K562 (cell line): Measurements from ENCODE around the gene HLA-E.

Experiments used
- EZH2 ChIP-seq: IDR thresholded peaks from 2 replicates; pipeline ENCODE4 v1.6.1; 2012; ENCODE audit warnings: low read depth, mild to moderate bottlenecking, inconsistent platforms, low read length, borderline replicate concordance
- FOS ChIP-seq: IDR thresholded peaks from 3 replicates; pipeline ENCODE4 v1.6.1; 2011; ENCODE audit not compliant: insufficient read length; ENCODE audit errors: extremely low read depth
- KDM5B ChIP-seq: fragments of 200-600 bp; sonication (generic); IDR thresholded peaks from 2 replicates; pipeline ENCODE4 v1.6.1; 2012; ENCODE audit warnings: low read depth, mild to moderate bottlenecking, moderate library complexity, low read length, control low read depth, inconsistent platforms; ENCODE audit not compliant: insufficient replicate concordance
- MAZ ChIP-seq, 2 experiments: fragments of 450-650 bp in 1 of 2; sonication (generic) in 1 of 2; formaldehyde crosslinking; IDR thresholded peaks in 1 of 2; conservative IDR thresholded peaks in 1 of 2; 2 replicates each; pipeline versions ENCODE4 v1.4.0 to v1.5.0; 2020; ENCODE audit warnings: mild to moderate bottlenecking in 1 of 2, missing genetic modification reagents in 1 of 2
- MED1 ChIP-seq: sonication (generic); formaldehyde crosslinking; IDR thresholded peaks from 2 replicates; pipeline ENCODE4 v1.8.1; 2023; ENCODE audit warnings: missing genetic modification reagents, borderline replicate concordance
- MEF2D ChIP-seq: conservative IDR thresholded peaks from 2 replicates; pipeline ENCODE4 v1.6.1; 2016; ENCODE audit warnings: low read depth, missing genetic modification characterization, missing compliant biosample characterization
- MXI1 ChIP-seq: IDR thresholded peaks from 2 replicates; pipeline ENCODE4 v1.6.1; 2011; ENCODE audit warnings: low read depth, mild to moderate bottlenecking, improper control_type of control experiment, low read length
- MYC ChIP-seq, 2 experiments: fragments of 250-450 bp in 1 of 2; sonication (Bioruptor Pico) in 1 of 2; IDR thresholded peaks; 2 replicates each; pipeline versions ENCODE4 v1.5.1 to v1.6.1; 2012 to 2021; ENCODE audit warnings: low read depth in 2 of 2, borderline replicate concordance in 1 of 2, improper control_type of control experiment in 1 of 2, low read length in 1 of 2, mild to moderate bottlenecking in 1 of 2, moderate library complexity in 1 of 2
- TAF1 ChIP-seq: IDR thresholded peaks from 2 replicates; pipeline ENCODE4 v1.6.1; 2011; ENCODE audit warnings: mild to moderate bottlenecking, low read length, moderate library complexity; ENCODE audit not compliant: insufficient read depth, control insufficient read depth, severe bottlenecking; ENCODE audit errors: extremely low read depth
- TF ChIP-seq, protein P1 (sequence below), 2 experiments: fragments of 450-650 bp in 1 of 2; sonication (generic) in 1 of 2; formaldehyde crosslinking; conservative IDR thresholded peaks; 2 replicates each; pipeline versions ENCODE4 v1.4.0 to v1.8.1; 2020 to 2022; ENCODE audit warnings: mild to moderate bottlenecking in 1 of 2, missing genetic modification reagents in 1 of 2
- TF ChIP-seq, protein P2 (sequence below), 3 experiments: IDR thresholded peaks in 2 of 3; conservative IDR thresholded peaks in 1 of 3; 2 replicates each; pipeline ENCODE4 v1.5.1; 2011 to 2012; ENCODE audit warnings: low read length in 3 of 3, mild to moderate bottlenecking in 3 of 3, control low read depth in 2 of 3, improper control_type of control experiment in 1 of 3, inconsistent platforms in 1 of 3, low read depth in 1 of 3, mixed read lengths in 1 of 3, moderate library complexity in 1 of 3; ENCODE audit not compliant: insufficient read depth in 2 of 3
- TF ChIP-seq, protein P3 (sequence below): fragments of 250-450 bp; sonication (Bioruptor Pico); IDR thresholded peaks from 2 replicates; pipeline ENCODE4 v1.5.0; 2021

DNA sequence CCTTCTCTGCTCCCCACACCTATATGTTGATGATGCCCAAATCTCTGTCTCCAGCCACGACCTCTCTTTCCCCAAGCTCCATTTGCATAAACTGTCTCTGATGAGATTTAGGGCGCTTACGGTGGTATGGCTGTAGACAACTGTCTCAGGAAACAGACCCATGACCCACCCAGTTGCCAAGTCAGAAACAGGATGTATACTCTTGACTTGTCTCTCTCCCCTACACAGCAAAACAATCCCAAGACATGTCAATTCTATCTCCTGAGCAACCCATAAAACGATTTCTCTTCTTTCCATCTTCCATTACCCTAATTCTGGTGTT lies 53.1 kb downstream of the HLA-E start:
- TF ChIP-seq KDM5B (no peak), MED1 (CRISPR knock-in tag) (no peak), MXI1 (no peak), MAZ (CRISPR knock-in tag; conservative IDR thresholded peaks at IDR 0.05 in 1 of 2, IDR thresholded peaks at IDR 0.05 in 1 of 2) (no peak), FOS (no peak), EZH2 (no peak), MEF2D (no peak), TAF1 (no peak), MYC (IDR thresholded peaks at IDR 0.05; ENCODE audit: low read depth, low read length) (no peak), MYC (CRISPR knock-in tag; IDR thresholded peaks at IDR 0.05; ENCODE audit: borderline replicate concordance, low read depth) (no peak)
- TF ChIP-seq, protein P1, sequence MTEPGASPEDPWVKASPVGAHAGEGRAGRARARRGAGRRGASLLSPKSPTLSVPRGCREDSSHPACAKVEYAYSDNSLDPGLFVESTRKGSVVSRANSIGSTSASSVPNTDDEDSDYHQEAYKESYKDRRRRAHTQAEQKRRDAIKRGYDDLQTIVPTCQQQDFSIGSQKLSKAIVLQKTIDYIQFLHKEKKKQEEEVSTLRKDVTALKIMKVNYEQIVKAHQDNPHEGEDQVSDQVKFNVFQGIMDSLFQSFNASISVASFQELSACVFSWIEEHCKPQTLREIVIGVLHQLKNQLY (CRISPR knock-in tag; conservative IDR thresholded peaks at IDR 0.05), result no peak
- TF ChIP-seq, protein P2, sequence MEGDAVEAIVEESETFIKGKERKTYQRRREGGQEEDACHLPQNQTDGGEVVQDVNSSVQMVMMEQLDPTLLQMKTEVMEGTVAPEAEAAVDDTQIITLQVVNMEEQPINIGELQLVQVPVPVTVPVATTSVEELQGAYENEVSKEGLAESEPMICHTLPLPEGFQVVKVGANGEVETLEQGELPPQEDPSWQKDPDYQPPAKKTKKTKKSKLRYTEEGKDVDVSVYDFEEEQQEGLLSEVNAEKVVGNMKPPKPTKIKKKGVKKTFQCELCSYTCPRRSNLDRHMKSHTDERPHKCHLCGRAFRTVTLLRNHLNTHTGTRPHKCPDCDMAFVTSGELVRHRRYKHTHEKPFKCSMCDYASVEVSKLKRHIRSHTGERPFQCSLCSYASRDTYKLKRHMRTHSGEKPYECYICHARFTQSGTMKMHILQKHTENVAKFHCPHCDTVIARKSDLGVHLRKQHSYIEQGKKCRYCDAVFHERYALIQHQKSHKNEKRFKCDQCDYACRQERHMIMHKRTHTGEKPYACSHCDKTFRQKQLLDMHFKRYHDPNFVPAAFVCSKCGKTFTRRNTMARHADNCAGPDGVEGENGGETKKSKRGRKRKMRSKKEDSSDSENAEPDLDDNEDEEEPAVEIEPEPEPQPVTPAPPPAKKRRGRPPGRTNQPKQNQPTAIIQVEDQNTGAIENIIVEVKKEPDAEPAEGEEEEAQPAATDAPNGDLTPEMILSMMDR (IDR thresholded peaks at IDR 0.05 in 2 of 3, conservative IDR thresholded peaks at IDR 0.05 in 1 of 3; ENCODE audit: insufficient read depth in 2 of 3, low read depth in 1 of 3, low read length in 3 of 3), result no peak
- TF ChIP-seq, protein P3, sequence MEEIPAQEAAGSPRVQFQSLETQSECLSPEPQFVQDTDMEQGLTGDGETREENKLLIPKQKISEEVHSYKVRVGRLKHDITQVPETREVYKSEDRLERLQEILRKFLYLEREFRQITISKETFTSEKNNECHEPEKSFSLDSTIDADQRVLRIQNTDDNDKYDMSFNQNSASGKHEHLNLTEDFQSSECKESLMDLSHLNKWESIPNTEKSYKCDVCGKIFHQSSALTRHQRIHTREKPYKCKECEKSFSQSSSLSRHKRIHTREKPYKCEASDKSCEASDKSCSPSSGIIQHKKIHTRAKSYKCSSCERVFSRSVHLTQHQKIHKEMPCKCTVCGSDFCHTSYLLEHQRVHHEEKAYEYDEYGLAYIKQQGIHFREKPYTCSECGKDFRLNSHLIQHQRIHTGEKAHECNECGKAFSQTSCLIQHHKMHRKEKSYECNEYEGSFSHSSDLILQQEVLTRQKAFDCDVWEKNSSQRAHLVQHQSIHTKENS (CRISPR knock-in tag), result no peak
